HEK293 (cell line): ENCODE data around the gene IGSF9B.

Source experiments
- ATF2 ChIP-seq: fragments of 450-650 bp; formaldehyde crosslinking; IDR thresholded peaks from 2 replicates; pipeline ENCODE4 v1.5.1; 2016; ENCODE audit warnings: missing biosample characterization, missing genetic modification characterization, low read depth
- CTCF ChIP-seq: fragments of 450-650 bp; formaldehyde crosslinking; IDR thresholded peaks from 2 replicates; pipeline ENCODE4 v1.5.1; 2016; ENCODE audit warnings: missing biosample characterization, missing genetic modification characterization
- PATZ1 ChIP-seq: fragments of 450-650 bp; formaldehyde crosslinking; IDR thresholded peaks from 2 replicates; pipeline ENCODE4 v1.5.1; 2016; ENCODE audit warnings: missing biosample characterization, missing genetic modification characterization
- ZNF140 ChIP-seq: fragments of 450-650 bp; formaldehyde crosslinking; IDR thresholded peaks from 2 replicates; pipeline ENCODE4 v1.5.1; 2016; ENCODE audit warnings: missing biosample characterization, missing genetic modification characterization
- ZNF398 ChIP-seq: fragments of 450-650 bp; formaldehyde crosslinking; IDR thresholded peaks from 2 replicates; pipeline ENCODE4 v1.5.1; 2017; ENCODE audit warnings: missing biosample characterization, missing genetic modification characterization
- ZNF501 ChIP-seq: fragments of 450-650 bp; formaldehyde crosslinking; IDR thresholded peaks from 2 replicates; pipeline ENCODE4 v1.5.1; 2016; ENCODE audit warnings: missing biosample characterization, missing genetic modification characterization
- ZNF555 ChIP-seq: fragments of 450-650 bp; formaldehyde crosslinking; conservative IDR thresholded peaks from 2 replicates; pipeline ENCODE4 v1.5.1; 2017; ENCODE audit warnings: missing biosample characterization, mild to moderate bottlenecking, missing genetic modification characterization, inconsistent platforms
- ZNF621 ChIP-seq: fragments of 450-650 bp; formaldehyde crosslinking; IDR thresholded peaks from 2 replicates; pipeline ENCODE4 v1.5.1; 2017; ENCODE audit warnings: missing biosample characterization, missing genetic modification characterization
- ZNF639 ChIP-seq: fragments of 450-650 bp; formaldehyde crosslinking; IDR thresholded peaks from 2 replicates; pipeline ENCODE4 v1.5.1; 2016; ENCODE audit warnings: missing biosample characterization, missing genetic modification characterization
- ZSCAN18 ChIP-seq: fragments of 450-650 bp; formaldehyde crosslinking; IDR thresholded peaks from 2 replicates; pipeline ENCODE4 v1.5.1; 2016; ENCODE audit warnings: missing biosample characterization, missing genetic modification characterization

- no peak for TF ChIP-seq PATZ1
- no peak for TF ChIP-seq CTCF
- no peak for TF ChIP-seq ATF2 (tag by site-specific recombination)
- TF ChIP-seq ZSCAN18, result no peak
- TF ChIP-seq ZNF140 (tag by site-specific recombination), result no peak
- no peak for TF ChIP-seq ZNF555 (tag by site-specific recombination)
- TF ChIP-seq ZNF639 (tag by site-specific recombination), result no peak
- TF ChIP-seq ZNF398 (tag by site-specific recombination), result no peak
- no peak for TF ChIP-seq ZNF621 (tag by site-specific recombination)
- TF ChIP-seq ZNF501 (tag by site-specific recombination), result no peak
Observed at GRCh38 chr11:133931449-133932060, 25.2 kb downstream of the IGSF9B start.
